Measurements from ENCODE around the gene ASB5.

ASB5 gene

GRCh38 chr4:176309046-176309445, 40.0 kb upstream of the ASB5 start:
- Histone ChIP-seq H3K4me2 (ENCODE audit: low read depth, low read length, poor library complexity, severe bottlenecking) (peak overlapping the region; percentile 48), H3K9ac (ENCODE audit: low read length) (no peak overlapping the region), H3K9me2 (replicated peaks; ENCODE audit: insufficient read depth, low read length) (no peaks in the 10 kb centered on the region), H4K20me1 (ENCODE audit: low read depth, low read length) (no peaks in the 10 kb centered on the region), H3K4me3 (ENCODE audit: insufficient read depth, low read length, poor library complexity, severe bottlenecking) (no peak overlapping the region), H3K9me3 (ENCODE audit: insufficient read depth, low read length) (no peaks in the 10 kb centered on the region), H3K27me3 (ENCODE audit: low read length) (no peaks in the 10 kb centered on the region), H2AFZ (ENCODE audit: low read depth, low read length, severe bottlenecking) (no peak overlapping the region), H3K27ac (ENCODE audit: low read depth, low read length) (peak overlapping the region; percentile 32; the same call in 1 of the 2 replicates), H3F3A (ENCODE audit: insufficient read depth) (no peaks in the 10 kb centered on the region), H3K36me3 (ENCODE audit: low read length) (no peaks in the 10 kb centered on the region), H3K79me2 (ENCODE audit: insufficient read depth, low read length) (no peaks in the 10 kb centered on the region)
- TF ChIP-seq EZH2phosphoT487 (conservative IDR thresholded peaks at IDR 0.05; ENCODE audit: low read length) (no peak), CTCF (IDR thresholded peaks at IDR 0.05; ENCODE audit: insufficient read depth, low read length, poor library complexity, severe bottlenecking) (no peak)

GRCh38 chr4:176308441-176308840, 39.4 kb upstream of the ASB5 start:
- Histone ChIP-seq H3K4me3 (ENCODE audit: insufficient read depth, low read length, poor library complexity, severe bottlenecking) (no peak overlapping the region), H4K20me1 (ENCODE audit: low read depth, low read length) (no peaks in the 10 kb centered on the region), H3K27ac (ENCODE audit: low read depth, low read length) (no peak overlapping the region), H3K4me2 (ENCODE audit: low read depth, low read length, poor library complexity, severe bottlenecking) (peak overlapping the region; percentile 48), H3K9me3 (ENCODE audit: insufficient read depth, low read length) (no peaks in the 10 kb centered on the region), H3K27me3 (ENCODE audit: low read length) (no peaks in the 10 kb centered on the region), H3K79me2 (ENCODE audit: insufficient read depth, low read length) (no peaks in the 10 kb centered on the region), H2AFZ (ENCODE audit: low read depth, low read length, severe bottlenecking) (no peak overlapping the region), H3K36me3 (ENCODE audit: low read length) (no peaks in the 10 kb centered on the region), H3F3A (ENCODE audit: insufficient read depth) (no peaks in the 10 kb centered on the region), H3K9ac (ENCODE audit: low read length) (no peak overlapping the region), H3K9me2 (replicated peaks; ENCODE audit: insufficient read depth, low read length) (no peaks in the 10 kb centered on the region)
- no peak for TF ChIP-seq CTCF (IDR thresholded peaks at IDR 0.05; ENCODE audit: insufficient read depth, low read length, poor library complexity, severe bottlenecking)
- TF ChIP-seq EZH2phosphoT487 (conservative IDR thresholded peaks at IDR 0.05; ENCODE audit: low read length) = no peak

- Histone ChIP-seq H4K20me1 (ENCODE audit: low read depth, low read length) (no peaks in the 10 kb centered on the region), H3K9me3 (ENCODE audit: insufficient read depth, low read length) (no peaks in the 10 kb centered on the region), H3K9ac (ENCODE audit: low read length) (no peak overlapping the region), H3K79me2 (ENCODE audit: insufficient read depth, low read length) (no peaks in the 10 kb centered on the region), H3K4me2 (ENCODE audit: low read depth, low read length, poor library complexity, severe bottlenecking) (no peak overlapping the region), H3K9me2 (replicated peaks; ENCODE audit: insufficient read depth, low read length) (no peaks in the 10 kb centered on the region), H2AFZ (ENCODE audit: low read depth, low read length, severe bottlenecking) (no peak overlapping the region), H3K27ac (ENCODE audit: low read depth, low read length) (no peak overlapping the region), H3K36me3 (ENCODE audit: low read length) (no peaks in the 10 kb centered on the region), H3K27me3 (ENCODE audit: low read length) (no peaks in the 10 kb centered on the region), H3F3A (ENCODE audit: insufficient read depth) (no peaks in the 10 kb centered on the region), H3K4me3 (ENCODE audit: insufficient read depth, low read length, poor library complexity, severe bottlenecking) (no peak overlapping the region)
- no peak for TF ChIP-seq CTCF (IDR thresholded peaks at IDR 0.05; ENCODE audit: insufficient read depth, low read length, poor library complexity, severe bottlenecking)
- TF ChIP-seq EZH2phosphoT487 (conservative IDR thresholded peaks at IDR 0.05; ENCODE audit: low read length) = no peak
Measured at GRCh38 chr4:176307666-176307930, 38.6 kb upstream of the ASB5 start.
